HG03139 (cell line): ENCODE measurements around the gene ADARB2.
"Not testable (repeated sequence)": the region's sequence is repeated elsewhere in the genome, so short reads cannot be mapped to it uniquely, and the experiment has no call there.

Experiments used
- ATAC-seq: cut with Tn5 transposase; IDR thresholded peaks from one replicate; pipeline ENCODE4 v1.9.1; 2021; ENCODE audit not compliant: unreplicated experiment

ADARB2 gene

GRCh38 chr10:1416456-1417037, 320.8 kb downstream of the ADARB2 start:
- ATAC-seq: no peak

DNA sequence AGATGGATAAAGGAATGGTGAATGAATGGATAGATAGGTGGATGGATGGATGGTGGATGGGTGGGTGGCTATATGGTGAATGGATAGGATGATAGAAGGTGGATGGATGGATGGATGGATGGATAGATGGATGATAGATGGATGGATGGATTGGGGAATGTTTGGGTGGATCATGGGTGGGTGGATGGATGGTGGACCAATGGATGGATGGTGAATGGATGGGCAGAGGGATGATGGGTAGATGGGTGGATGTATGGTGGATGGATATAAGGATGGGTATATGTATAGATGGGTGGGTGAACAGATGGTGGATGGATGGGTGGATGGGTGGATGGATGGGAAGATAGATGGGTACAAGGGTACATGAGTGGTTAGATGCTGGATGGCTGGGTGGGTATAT, 322.4 kb downstream of the ADARB2 start:
- ATAC-seq: no peak

- ATAC-seq: not testable (repeated sequence)
Observed at GRCh38 chr10:1414346-1414745, 323.0 kb downstream of the ADARB2 start.

- ATAC-seq: no peak
Observed at GRCh38 chr10:1413823-1414222, 323.5 kb downstream of the ADARB2 start.

- ATAC-seq: no peak
Observed at GRCh38 chr10:1413256-1413655, 324.1 kb downstream of the ADARB2 start.

GRCh38 chr10:1412531-1413189, 324.7 kb downstream of the ADARB2 start:
- ATAC-seq: no peak

DNA sequence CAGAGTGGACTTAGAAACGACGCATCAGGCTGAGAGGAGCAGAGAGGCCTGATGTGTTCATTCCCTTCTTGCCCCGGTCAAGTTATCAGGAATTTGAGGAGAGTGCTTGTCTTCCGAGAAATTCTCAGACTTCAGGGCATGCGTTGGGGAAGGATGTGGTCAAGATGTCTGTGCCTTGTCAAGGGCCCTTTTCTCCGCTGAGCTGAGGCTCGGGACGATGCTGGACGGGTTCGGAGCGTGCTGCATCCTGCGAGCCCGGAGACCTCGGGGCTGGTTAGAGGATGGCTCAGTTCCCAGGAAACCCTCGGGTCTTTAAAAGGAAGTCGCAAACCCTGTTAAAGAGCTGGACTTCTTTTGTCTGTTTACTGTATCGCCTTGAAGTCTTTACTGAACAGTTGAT, 325.4 kb downstream of the ADARB2 start:
- no peak for ATAC-seq

GRCh38 chr10:1411451-1411850, 325.9 kb downstream of the ADARB2 start:
- ATAC-seq: no peak

GRCh38 chr10:1410469-1411395, 326.6 kb downstream of the ADARB2 start:
- no peak for ATAC-seq

DNA sequence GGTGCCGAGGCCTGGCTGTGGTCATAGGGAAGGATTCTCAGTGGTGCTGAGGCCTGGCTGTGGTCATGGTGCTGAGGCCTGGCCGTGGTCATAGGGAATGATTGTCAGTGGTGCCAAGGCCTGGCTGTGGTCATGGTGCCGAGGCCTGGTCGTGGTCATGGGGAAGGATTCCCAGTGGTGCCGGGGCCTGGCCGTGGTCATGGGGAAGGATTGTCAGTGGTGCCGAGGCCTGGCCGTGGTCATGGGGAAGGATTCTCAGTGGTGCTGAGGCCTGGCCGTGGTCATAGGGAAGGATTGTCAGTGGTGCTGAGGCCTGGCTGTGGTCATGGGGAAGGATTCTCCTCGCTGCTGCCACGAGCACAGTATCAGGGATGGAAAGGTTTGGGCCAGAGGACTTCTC, 327.3 kb downstream of the ADARB2 start:
- no peak for ATAC-seq

- no peak for ATAC-seq
Observed at GRCh38 chr10:1409392-1409791, 327.9 kb downstream of the ADARB2 start.

GRCh38 chr10:1408651-1409367, 328.5 kb downstream of the ADARB2 start:
- ATAC-seq: no peak

DNA sequence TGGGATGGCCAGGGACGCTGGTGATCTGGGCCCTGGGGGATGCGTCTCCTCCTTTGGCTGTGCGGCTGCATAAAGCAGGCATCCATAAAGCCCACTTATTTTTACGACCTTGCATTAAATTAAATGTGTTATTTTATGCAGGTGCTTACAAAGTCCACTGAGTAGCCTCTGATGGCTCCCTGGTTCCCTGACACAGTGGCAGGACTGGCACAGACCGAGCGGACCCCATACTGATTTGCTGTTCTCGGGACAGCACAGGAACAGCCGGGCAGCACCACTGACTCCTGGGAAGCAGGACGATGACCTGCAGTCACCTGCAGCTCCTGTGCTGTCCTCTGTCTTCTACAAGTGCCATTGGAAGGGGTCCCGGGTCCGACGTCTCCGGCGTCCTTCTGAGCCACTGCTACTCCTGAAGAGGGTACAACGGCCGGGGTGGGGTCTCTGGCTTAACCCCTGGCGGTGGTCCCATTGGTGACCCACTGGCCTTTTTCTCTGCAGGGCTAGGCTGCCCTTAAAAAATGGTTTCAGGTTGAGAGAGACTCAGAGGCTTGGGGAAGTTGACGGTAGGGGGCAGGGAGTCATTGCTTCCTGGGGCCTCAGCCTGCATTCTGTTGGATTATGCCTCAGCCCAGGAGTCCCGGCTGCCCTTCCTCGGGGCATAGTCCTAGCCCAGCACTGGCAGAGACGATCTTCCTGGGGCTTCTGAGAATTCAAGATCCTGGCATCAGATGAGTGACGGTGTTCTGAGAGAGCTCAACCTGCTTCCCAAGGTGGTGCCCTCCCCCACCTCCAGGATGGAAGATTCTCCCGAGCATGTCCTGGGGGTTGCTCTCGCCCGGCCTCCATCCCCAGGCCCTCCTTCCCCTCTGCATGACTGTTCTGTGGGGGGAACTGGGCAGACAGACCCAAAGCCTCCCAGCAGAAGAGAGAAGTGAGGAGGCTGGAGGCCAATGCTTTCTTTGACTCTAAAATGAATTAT, 330.1 kb downstream of the ADARB2 start:
- ATAC-seq: no peak

DNA sequence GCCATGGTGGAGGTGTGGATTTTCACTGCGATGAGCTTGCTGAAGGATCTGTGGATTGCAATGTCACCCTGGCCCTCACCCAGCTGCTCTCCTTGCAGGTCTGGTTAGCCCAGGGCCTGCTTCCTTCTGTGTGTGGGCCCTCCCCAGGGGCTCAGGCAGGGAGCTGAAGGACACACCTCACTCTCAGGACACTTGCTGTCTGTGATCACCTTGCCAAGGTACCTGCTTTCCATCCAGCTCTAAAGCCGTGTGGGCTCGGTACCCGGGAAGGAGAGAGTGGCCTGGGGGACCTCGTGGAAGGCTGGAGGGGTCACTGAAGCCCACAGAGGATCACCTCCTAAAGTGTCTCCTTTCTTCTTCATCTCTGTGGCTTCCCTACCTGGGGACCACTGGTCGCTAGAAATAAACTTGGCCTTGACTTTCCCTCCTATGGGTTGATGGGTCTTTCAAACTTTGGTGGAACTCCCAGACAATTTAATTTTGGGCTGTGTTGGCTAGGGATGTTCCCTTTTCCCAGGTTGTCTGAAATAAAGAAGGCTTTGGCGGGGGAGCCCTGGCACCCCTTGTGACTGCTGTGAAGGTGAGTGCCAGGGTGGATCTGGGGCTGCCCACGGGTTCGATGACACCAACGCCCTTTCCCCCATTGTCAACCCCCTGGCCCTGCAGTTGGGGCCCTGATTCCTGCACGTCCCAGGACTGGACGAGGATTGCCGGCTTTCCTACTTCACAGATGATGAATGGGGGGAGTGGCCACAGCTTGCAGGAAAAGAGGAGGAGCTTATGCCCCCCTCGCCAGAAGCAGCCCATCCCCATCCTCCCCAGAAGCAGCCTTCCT, 331.0 kb downstream of the ADARB2 start:
- no peak for ATAC-seq

DNA sequence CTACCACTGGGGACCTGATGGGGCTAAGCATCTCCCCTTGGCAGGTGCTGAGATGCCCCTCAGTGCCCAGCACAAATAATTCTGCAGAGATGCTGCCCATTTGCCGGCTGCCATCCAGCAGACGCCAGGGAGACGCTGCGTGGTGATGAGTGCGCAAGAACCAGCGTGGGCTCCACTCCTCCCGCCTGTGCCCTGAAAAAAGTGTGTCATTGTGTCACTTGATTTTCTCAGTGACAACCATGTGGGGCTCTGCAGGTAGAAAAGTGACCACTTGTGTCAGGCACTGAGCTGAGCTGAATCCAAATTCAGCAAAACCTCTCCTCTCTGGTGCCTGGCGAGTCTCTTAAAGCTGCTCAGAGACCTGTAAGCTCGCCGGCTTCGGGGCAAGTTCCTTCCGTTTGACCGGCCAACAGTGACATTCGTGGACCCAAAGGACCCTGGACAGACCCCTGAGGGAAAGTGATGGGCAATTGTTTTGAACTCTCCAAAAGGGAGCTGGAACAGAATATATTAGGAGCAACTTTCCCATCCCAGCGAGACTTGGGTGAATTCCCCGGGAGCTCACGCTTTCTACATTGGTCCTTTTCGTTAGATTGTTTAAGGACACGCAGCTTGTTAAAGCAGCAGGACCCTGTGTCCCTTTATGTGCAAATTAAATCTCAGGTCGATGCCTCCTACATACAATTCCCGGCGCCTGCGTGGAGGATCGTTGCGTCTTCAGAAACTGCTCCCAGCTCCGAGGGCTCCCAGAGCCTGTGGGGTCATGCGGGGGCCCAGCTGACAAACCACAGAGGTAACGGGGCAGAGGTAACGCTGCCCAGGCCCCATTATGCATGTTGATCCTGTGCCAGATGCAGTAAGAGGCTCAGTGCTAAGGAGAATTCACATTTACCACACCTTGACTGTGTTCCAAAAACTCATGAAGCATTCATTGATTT, 332.7 kb downstream of the ADARB2 start:
- no peak for ATAC-seq

- ATAC-seq: no peak
Observed at GRCh38 chr10:1403508-1404322, 333.6 kb downstream of the ADARB2 start.

DNA sequence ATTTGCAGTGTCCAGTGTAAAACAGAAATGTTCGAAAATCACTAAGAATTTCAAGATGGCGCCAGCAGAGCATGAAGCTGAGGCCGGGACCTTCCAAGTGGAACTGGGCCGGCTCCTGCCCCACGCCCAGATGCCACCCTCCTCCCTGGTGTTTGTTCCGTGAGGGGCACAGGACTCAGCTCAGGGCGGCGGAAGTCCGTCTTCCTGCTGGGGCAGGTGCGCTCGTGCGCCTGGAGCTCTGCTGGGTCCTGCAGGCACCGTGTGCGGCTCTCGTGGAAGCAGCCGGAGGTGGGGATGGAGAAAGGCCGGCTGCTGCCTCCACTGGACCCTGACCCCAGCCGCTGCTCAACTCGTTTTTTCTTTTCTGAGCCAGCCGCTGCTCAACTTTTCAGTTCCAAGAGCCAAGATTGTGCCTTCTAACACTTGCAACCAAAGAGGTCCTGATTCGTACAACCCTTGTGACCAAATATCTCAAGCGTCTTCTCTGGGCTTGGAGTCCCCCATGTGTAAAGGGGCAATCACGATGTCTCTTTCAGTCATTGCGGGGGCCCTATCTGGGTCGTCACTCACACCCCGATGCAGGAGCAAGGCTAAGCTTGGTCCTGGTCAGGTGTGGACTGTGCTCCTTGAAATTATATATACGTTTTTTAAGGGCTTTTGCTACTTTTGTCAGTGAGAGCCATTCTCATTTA, 334.4 kb downstream of the ADARB2 start:
- ATAC-seq: no peak
